Endothelial cell of umbilical vein (primary cell): Measurements from ENCODE around the gene ARL10. TPM values are rescaled to one million over a fixed set of nuclear protein-coding genes. Genes with fewer than 3 reads are reported as not detected.

Experiments used
- BruUV-seq: library from RNA; stranded (reverse); fragments of 400-500 nt; replicated peaks from 2 replicates; lab custom pipeline; 2021; lab: Mats Ljungman, UMichigan
- CTCF ChIA-PET: fragments of 300-600, 350-600 bp; sonication (Branson Sonifier 250); formaldehyde crosslinking; loops from one replicate; lab custom pipeline; 2021; ENCODE audit warnings: antibody characterized with exemption, inconsistent platforms; lab: Charles Lee
- POLR2A ChIA-PET: fragments of 300-600, 350-600 bp; sonication (Branson Sonifier 250); formaldehyde crosslinking; loops from one replicate; lab custom pipeline; 2021; ENCODE audit warnings: antibody characterized with exemption, inconsistent platforms; lab: Charles Lee
- DNase-seq: peaks from one replicate; pipeline ENCODE4 v3.0.0-alpha.2; 2011; ENCODE audit warnings: low read depth, low spot score
- FAIRE-seq: peaks from 2 replicates; lab custom pipeline; 2011; peaks lifted over from hg19 to GRCh38; lab: Jason Lieb, UNC
- H2AFZ ChIP-seq: 2 replicates; pipeline ENCODE4 v1.6.0; 2012; ENCODE audit warnings: low read depth, low read length, control low read depth, inconsistent platforms
- H3K27ac ChIP-seq: 2 replicates; pipeline ENCODE4 v1.5.1; 2011; ENCODE audit warnings: low read depth, mild to moderate bottlenecking, control low read depth, low read length, moderate library complexity; ENCODE audit not compliant: insufficient read depth
- H3K27me3 ChIP-seq, 2 experiments: 2 replicates each; pipeline versions ENCODE4 v1.6.0 to v1.6.1; 2011; ENCODE audit warnings: low read length in 2 of 2, mixed read lengths in 1 of 2; ENCODE audit not compliant: control insufficient read depth in 2 of 2, insufficient read depth in 2 of 2
- H3K36me3 ChIP-seq, 2 experiments: 2 replicates in 1 of 2; 3 replicates in 1 of 2; pipeline ENCODE4 v1.5.1; 2011; ENCODE audit warnings: low read length in 2 of 2, mild to moderate bottlenecking in 1 of 2, moderate library complexity in 1 of 2; ENCODE audit not compliant: control insufficient read depth in 2 of 2, insufficient read depth in 2 of 2; ENCODE audit errors: extremely low read depth in 1 of 2
- H3K4me1 ChIP-seq: 3 replicates; pipeline ENCODE4 v1.5.1; 2011; ENCODE audit warnings: mild to moderate bottlenecking, low read length; ENCODE audit not compliant: control insufficient read depth, insufficient read depth; ENCODE audit errors: extremely low read depth
- H3K4me2 ChIP-seq: 2 replicates; pipeline ENCODE4 v1.6.1; 2011; ENCODE audit warnings: low read length, control low read depth, mixed read lengths; ENCODE audit not compliant: insufficient read depth
- H3K4me3 ChIP-seq, 3 experiments: fragments of 200-600 bp in 1 of 3; sonication (generic), shearing (Covaris generic) in 1 of 3; replicated peaks in 1 of 3; 2 replicates each; pipeline ENCODE4 v1.5.1; 2011 to 2016; ENCODE audit warnings: control low read depth in 3 of 3, low read length in 3 of 3, mild to moderate bottlenecking in 2 of 3, inconsistent platforms in 1 of 3, low read depth in 1 of 3, moderate library complexity in 1 of 3; ENCODE audit not compliant: insufficient read depth in 1 of 3
- H3K79me2 ChIP-seq: 2 replicates; pipeline ENCODE4 v1.6.0; 2012; ENCODE audit warnings: low read length, inconsistent platforms; ENCODE audit not compliant: control insufficient read depth, insufficient read depth
- H3K9ac ChIP-seq: replicated peaks from 2 replicates; pipeline ENCODE3; 2011; ENCODE audit warnings: low read length, control low read depth; ENCODE audit not compliant: insufficient read depth; ENCODE audit errors: extremely low read depth
- H3K9me1 ChIP-seq: replicated peaks from 3 replicates; pipeline ENCODE4 v1.6.0; 2011; ENCODE audit warnings: mild to moderate bottlenecking, low read length; ENCODE audit not compliant: control insufficient read depth, insufficient read depth; ENCODE audit errors: extremely low read depth
- H3K9me3 ChIP-seq: replicated peaks from 2 replicates; pipeline ENCODE4 v1.5.1; 2012; ENCODE audit warnings: low read length, inconsistent platforms; ENCODE audit not compliant: control insufficient read depth, insufficient read depth
- H4K20me1 ChIP-seq: replicated peaks from 2 replicates; pipeline ENCODE3; 2011; ENCODE audit warnings: mild to moderate bottlenecking, low read length; ENCODE audit not compliant: control insufficient read depth, insufficient read depth; ENCODE audit errors: extremely low read depth
- EZH2 ChIP-seq: IDR thresholded peaks from 2 replicates; pipeline ENCODE4 v1.6.1; 2012; ENCODE audit warnings: borderline replicate concordance, low read depth, mild to moderate bottlenecking, moderate library complexity, low read length, inconsistent platforms; ENCODE audit not compliant: severe bottlenecking
- FOS ChIP-seq: IDR thresholded peaks from 2 replicates; pipeline ENCODE4 v1.6.1; 2011; ENCODE audit warnings: mild to moderate bottlenecking, low read length, moderate library complexity, borderline replicate concordance; ENCODE audit not compliant: insufficient read depth
- GATA2 ChIP-seq: IDR thresholded peaks from 2 replicates; pipeline ENCODE4 v1.7.0; 2011; ENCODE audit warnings: low read depth, mild to moderate bottlenecking, moderate library complexity, mixed read lengths, low read length; ENCODE audit not compliant: insufficient read length, insufficient read depth
- JUN ChIP-seq: IDR thresholded peaks from 2 replicates; pipeline ENCODE4 v1.6.1; 2011; ENCODE audit warnings: borderline replicate concordance, low read depth; ENCODE audit not compliant: insufficient read length, insufficient read depth
- MYC ChIP-seq: IDR thresholded peaks from one replicate; pipeline ENCODE4 v1.6.1; 2011; ENCODE audit warnings: mild to moderate bottlenecking, low read depth, low read length
- POLR2A ChIP-seq: IDR thresholded peaks from 2 replicates; pipeline ENCODE4 v1.6.1; 2012; ENCODE audit warnings: low read depth, mild to moderate bottlenecking, control low read depth, low read length
- POLR2AphosphoS5 ChIP-seq: IDR thresholded peaks from 2 replicates; pipeline ENCODE4 v1.6.1; 2012; ENCODE audit warnings: low read depth, mild to moderate bottlenecking, control low read depth, low read length, moderate library complexity; ENCODE audit not compliant: insufficient read depth
- dilution Hi-C: fragments of 300-500 bp; cut with MboI; formaldehyde crosslinking; loops from one replicate; pipeline ENCODE4 v1.15.0; 2019; ENCODE audit warnings: low sequenced_read_pairs; ENCODE audit not compliant: extremely low pct_ligation_motif_present
- intact Hi-C: fragments of 100-400 bp; cut with micrococcal nuclease; formaldehyde crosslinking; loops from one replicate; pipeline ENCODE4 v1.10.0; 2022
- polyA plus RNA-seq, 4 experiments: library from polyadenylated mRNA; depleted of rRNA in 3 of 4; stranded (reverse) in 3 of 4; unstranded in 1 of 4; fragments of >200 nt; gene quantifications; 2 replicates each; pipeline versions ENCODE4 v1.2.1 to v1.2.3, GENCODE V29; 2011 to 2012; ENCODE audit warnings: missing spikeins in 1 of 4
- total RNA-seq: library from RNA; stranded (reverse); gene quantifications from 2 replicates; pipeline ENCODE4 v1.2.3, GENCODE V29; 2021
- TF ChIP-seq, protein P1 (sequence below), 2 donors: IDR thresholded peaks; 1 replicate in 1 of 2; 2 replicates in 1 of 2; pipeline ENCODE4 v1.5.1; 2011; ENCODE audit warnings: low read length in 2 of 2, mild to moderate bottlenecking in 2 of 2, moderate library complexity in 2 of 2, control low read depth in 1 of 2, inconsistent platforms in 1 of 2, low read depth in 1 of 2; ENCODE audit not compliant: insufficient read depth in 1 of 2; ENCODE audit errors: extremely low read depth in 1 of 2
- TF ChIP-seq, protein P2 (sequence below): IDR thresholded peaks from 2 replicates; pipeline ENCODE4 v1.6.1; 2011; ENCODE audit not compliant: insufficient read depth, insufficient read length

ARL10 gene
- total and polyA plus RNA-seq, 2 donors (not counting 3 experiments of a cell fraction or from before 2014, with no cell fraction given): 7.7 to 20.7 TPM

DNA sequence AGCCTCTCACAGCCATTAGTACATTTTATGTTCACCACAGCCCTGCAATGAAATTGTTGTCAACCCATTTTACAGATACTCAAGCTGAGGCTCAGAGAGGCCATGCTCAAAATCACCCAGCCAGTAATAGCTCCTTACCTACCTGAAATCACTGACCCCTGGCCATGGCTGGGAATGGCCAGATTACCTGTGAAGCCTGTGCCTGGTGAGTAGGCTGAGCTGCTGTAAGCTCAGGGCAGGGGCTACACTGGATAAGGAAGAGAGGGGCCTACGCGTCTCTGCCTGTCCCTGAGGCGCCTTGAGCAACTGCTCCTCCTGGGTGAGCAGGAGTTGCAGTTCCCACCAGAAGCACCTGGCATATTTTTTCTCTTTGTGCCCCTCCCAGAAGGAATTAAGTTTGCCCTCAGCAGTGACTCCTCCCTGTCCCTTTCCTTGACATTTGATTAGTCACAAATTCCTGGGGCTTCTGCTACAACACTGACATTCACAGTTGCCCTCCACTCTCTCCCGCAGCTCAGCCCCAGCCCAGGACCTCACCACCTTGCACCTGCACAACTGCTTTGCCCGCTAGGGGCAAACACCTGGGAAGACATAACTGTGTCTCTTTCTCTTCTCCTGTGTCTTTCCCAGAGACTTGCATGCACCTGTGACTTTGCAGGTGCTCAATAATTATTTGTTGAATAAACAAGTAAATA is 45.3 kb downstream of the ARL10 start:
- ChIA-PET POLR2A (no interaction called here), CTCF (no interaction called here)
- DNase-seq: no peak
- Histone ChIP-seq H3K36me3 (peaks cover 3 to 9% of the 10 kb centered on the region in 2 experiments), H3K4me2 (no peak overlapping the region), H2AFZ (no peak overlapping the region), H3K9me3 (no peaks in the 10 kb centered on the region), H3K4me3 (no peak overlapping the region), H4K20me1 (no peaks in the 10 kb centered on the region), H3K4me1 (peaks cover 7% of the 10 kb centered on the region), H3K9me1 (no peaks in the 10 kb centered on the region), H3K9ac (no peak overlapping the region), H3K79me2 (peaks cover 9% of the 10 kb centered on the region), H3K27me3 (no peaks in the 10 kb centered on the region), H3K27ac (no peak overlapping the region)
- dilution Hi-C loops (no loop called here), intact Hi-C loops (no loop called here)
- TF ChIP-seq POLR2A (no peak), GATA2 (no peak), MYC (no peak), JUN (no peak), FOS (no peak), EZH2 (no peak), POLR2AphosphoS5 (no peak)
- TF ChIP-seq, protein P1, sequence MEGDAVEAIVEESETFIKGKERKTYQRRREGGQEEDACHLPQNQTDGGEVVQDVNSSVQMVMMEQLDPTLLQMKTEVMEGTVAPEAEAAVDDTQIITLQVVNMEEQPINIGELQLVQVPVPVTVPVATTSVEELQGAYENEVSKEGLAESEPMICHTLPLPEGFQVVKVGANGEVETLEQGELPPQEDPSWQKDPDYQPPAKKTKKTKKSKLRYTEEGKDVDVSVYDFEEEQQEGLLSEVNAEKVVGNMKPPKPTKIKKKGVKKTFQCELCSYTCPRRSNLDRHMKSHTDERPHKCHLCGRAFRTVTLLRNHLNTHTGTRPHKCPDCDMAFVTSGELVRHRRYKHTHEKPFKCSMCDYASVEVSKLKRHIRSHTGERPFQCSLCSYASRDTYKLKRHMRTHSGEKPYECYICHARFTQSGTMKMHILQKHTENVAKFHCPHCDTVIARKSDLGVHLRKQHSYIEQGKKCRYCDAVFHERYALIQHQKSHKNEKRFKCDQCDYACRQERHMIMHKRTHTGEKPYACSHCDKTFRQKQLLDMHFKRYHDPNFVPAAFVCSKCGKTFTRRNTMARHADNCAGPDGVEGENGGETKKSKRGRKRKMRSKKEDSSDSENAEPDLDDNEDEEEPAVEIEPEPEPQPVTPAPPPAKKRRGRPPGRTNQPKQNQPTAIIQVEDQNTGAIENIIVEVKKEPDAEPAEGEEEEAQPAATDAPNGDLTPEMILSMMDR (IDR thresholded peaks at IDR 0.05; ENCODE audit: extremely low read depth in 1 of 2, insufficient read depth in 1 of 2, low read depth in 1 of 2, low read length in 2 of 2): no peak
- TF ChIP-seq, protein P2, sequence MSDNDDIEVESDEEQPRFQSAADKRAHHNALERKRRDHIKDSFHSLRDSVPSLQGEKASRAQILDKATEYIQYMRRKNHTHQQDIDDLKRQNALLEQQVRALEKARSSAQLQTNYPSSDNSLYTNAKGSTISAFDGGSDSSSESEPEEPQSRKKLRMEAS: no peak
- BruUV-seq: no TSS peak
- no peak for FAIRE-seq
